Stomach smooth muscle (tissue), 2 donors: ENCODE measurements around the gene GMPPB.
"Not testable (repeated sequence)": the region's sequence is repeated elsewhere in the genome, so short reads cannot be mapped to it uniquely, and the experiment has no call there.

Experiments
- H3K27ac ChIP-seq: one replicate; pipeline ENCODE4 v1.7.0; 2013; ENCODE audit warnings: mild to moderate bottlenecking, low read length, inconsistent platforms
- H3K27me3 ChIP-seq, 2 donors: one replicate each; pipeline ENCODE4 v1.7.0; 2013; ENCODE audit warnings: low read length in 2 of 2; ENCODE audit not compliant: insufficient read depth in 2 of 2, control insufficient read depth in 1 of 2
- H3K36me3 ChIP-seq, 2 donors: one replicate each; pipeline ENCODE4 v1.7.0; 2013; ENCODE audit warnings: low read length in 2 of 2; ENCODE audit not compliant: control insufficient read depth in 2 of 2, insufficient read depth in 2 of 2
- H3K4me1 ChIP-seq: one replicate; pipeline ENCODE4 v1.7.0; 2013; ENCODE audit warnings: low read length; ENCODE audit not compliant: control insufficient read depth, insufficient read depth
- H3K4me3 ChIP-seq, 2 donors: one replicate each; pipeline ENCODE4 v1.7.0; 2013; ENCODE audit warnings: low read length in 2 of 2
- H3K9ac ChIP-seq, 2 donors: one replicate each; pipeline ENCODE4 v1.7.0; 2013; ENCODE audit warnings: low read length in 2 of 2, mild to moderate bottlenecking in 1 of 2
- H3K9me3 ChIP-seq, 2 donors: one replicate each; pipeline ENCODE4 v1.7.0; 2013; ENCODE audit warnings: low read length in 2 of 2; ENCODE audit not compliant: control insufficient read depth in 2 of 2
- donor health status: healthy.
- donor health status: Pancreatic carcinoma.

GMPPB gene

GRCh38 chr3:49703443-49703927 lies 20.3 kb downstream of the GMPPB start:
- Histone ChIP-seq H3K4me1 (no peaks in the 10 kb centered on the region), H3K9ac (no peak overlapping the region), H3K4me3 (no peak overlapping the region), H3K27me3 (no peaks in the 10 kb centered on the region), H3K9me3 (no peaks in the 10 kb centered on the region), H3K27ac (no peak overlapping the region), H3K36me3 (peaks cover 7 to 18% of the 10 kb centered on the region in 2 donors)

GRCh38 chr3:49702672-49703071 lies 21.1 kb downstream of the GMPPB start:
- Histone ChIP-seq H3K9ac (no peak overlapping the region), H3K27me3 (no peaks in the 10 kb centered on the region), H3K4me3 (no peak overlapping the region), H3K4me1 (no peaks in the 10 kb centered on the region), H3K27ac (no peak overlapping the region), H3K36me3 (peaks cover 5 to 24% of the 10 kb centered on the region in 2 donors), H3K9me3 (no peaks in the 10 kb centered on the region)

GRCh38 chr3:49701388-49702077 lies 22.2 kb downstream of the GMPPB start:
- Histone ChIP-seq H3K4me3 (no peak overlapping the region), H3K27ac (no peak overlapping the region), H3K27me3 (no peaks in the 10 kb centered on the region), H3K9me3 (no peaks in the 10 kb centered on the region), H3K4me1 (no peaks in the 10 kb centered on the region), H3K36me3 (peaks cover 8 to 22% of the 10 kb centered on the region in 2 donors), H3K9ac (no peak overlapping the region)

- Histone ChIP-seq H3K27me3 (no peaks in the 10 kb centered on the region), H3K4me1 (no peaks in the 10 kb centered on the region), H3K9me3 (no peaks in the 10 kb centered on the region), H3K9ac (no peak overlapping the region), H3K4me3 (no peak overlapping the region), H3K36me3 (peaks cover 8 to 19% of the 10 kb centered on the region in 2 donors), H3K27ac (no peak overlapping the region)
Measured at GRCh38 chr3:49700453-49701128, 23.2 kb downstream of the GMPPB start.

GRCh38 chr3:49700014-49700413 lies 23.7 kb downstream of the GMPPB start:
- Histone ChIP-seq H3K4me3 (no peak overlapping the region), H3K36me3 (peaks cover 8 to 18% of the 10 kb centered on the region in 2 donors), H3K9ac (no peak overlapping the region), H3K9me3 (no peaks in the 10 kb centered on the region), H3K4me1 (no peaks in the 10 kb centered on the region), H3K27me3 (no peaks in the 10 kb centered on the region), H3K27ac (no peak overlapping the region)

DNA sequence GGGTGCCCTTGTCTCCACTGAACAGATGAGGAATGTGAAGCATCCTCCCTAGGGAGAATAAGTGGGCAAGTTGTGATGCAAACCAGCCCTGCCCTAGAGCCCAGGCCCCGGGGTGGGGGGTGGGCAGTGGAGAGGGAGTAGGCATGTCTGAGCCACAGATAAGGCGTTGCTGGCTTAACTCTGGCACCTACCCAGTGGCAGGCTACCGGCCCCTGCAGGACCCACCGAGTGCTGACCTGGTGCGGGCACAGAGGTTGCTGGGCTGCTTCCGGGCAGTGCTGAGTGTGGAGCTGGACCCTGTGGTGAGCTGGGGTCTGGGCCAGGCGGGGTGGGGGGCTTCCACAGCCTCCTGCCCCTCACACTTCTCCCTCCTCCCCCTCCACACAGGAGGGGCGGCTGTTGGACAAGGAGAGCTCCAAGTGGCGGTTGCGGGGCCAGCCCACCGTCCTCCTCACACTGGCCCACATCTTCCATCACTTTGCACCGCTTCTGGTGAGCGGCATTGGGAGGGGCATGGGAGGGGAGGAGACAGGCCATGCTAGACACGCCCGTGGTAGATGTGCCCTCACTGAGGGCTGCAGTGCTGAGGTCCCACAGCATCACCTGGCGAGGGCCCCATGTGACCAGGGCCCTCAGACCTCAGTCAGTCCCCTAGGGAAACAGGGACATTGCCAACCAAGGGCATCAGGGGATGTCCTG lies 24.3 kb downstream of the GMPPB start:
- Histone ChIP-seq H3K4me1 (no peaks in the 10 kb centered on the region), H3K9ac (no peak overlapping the region), H3K4me3 (no peak overlapping the region), H3K27me3 (no peaks in the 10 kb centered on the region), H3K36me3 (peaks cover 8 to 18% of the 10 kb centered on the region in 2 donors), H3K27ac (no peak overlapping the region), H3K9me3 (no peaks in the 10 kb centered on the region)

DNA sequence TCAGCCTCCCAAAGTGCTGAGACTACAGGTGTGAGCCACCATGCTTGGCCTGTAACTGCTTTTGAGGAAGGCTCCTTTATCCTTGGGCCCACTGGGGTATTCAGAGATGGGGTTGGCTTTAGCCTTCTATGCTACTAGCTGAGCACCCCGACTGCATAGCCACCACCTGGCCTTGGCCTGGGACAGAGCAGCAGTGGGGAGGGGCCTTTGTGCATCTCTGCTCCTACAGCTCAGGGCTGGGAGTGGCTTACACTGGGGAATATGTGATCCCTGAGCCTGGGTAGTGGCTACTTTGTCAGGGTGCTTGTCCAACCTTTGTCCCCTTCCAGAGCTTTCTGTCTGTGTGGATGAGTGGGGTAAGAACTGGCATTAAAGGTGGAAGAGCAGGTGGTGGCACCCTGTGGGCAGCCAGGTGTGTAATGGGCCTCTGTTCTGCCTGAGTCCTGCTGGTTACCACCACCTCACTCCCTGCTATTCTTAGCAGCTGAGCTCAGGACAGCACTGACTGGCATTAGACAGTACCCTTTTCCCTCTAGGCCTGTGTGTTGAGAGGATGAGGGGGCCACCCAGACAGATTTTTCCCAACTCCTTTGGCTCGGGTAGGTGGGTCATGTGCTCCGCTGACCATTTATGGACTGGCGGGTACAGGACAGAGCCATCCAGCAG lies 28.3 kb downstream of the GMPPB start:
- H3K4me3 ChIP-seq, H3K9me3 ChIP-seq, H3K27ac ChIP-seq, H3K27me3 ChIP-seq, H3K4me1 ChIP-seq, H3K36me3 ChIP-seq, H3K9ac ChIP-seq: not testable (repeated sequence)

DNA sequence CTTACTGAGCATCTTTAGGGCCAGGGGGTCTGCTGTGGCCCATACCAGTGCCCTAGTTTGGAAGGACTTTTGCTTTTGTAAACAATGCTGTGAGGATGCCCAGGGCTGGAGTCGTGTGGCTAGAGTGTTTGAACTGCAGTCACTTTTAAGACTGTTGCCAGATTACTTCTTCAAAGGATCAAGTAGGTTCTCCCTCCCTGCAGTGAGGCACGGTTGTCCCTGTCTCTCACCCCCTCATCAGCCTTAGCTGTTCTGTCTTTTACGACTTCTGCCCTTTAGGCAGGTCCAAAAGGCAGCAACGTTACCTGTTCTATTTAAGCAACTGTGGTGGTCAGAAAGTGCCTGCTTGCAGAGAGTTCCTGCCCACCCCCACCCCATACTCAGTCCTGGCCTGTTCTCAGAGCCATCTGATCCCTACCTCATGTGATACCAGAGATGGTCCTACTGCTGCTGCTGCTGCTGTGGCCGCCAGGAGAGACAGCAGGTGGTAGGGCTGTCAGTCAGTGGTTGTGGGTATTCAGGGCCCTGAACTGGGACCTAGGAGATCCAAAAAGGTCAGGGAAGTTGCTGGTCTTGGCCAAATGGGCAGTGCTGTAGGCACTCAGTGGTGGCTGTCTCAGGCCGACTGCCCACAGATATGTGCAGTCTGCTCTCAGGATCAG lies 29.2 kb downstream of the GMPPB start:
- H3K27ac ChIP-seq, result not testable (repeated sequence)

DNA sequence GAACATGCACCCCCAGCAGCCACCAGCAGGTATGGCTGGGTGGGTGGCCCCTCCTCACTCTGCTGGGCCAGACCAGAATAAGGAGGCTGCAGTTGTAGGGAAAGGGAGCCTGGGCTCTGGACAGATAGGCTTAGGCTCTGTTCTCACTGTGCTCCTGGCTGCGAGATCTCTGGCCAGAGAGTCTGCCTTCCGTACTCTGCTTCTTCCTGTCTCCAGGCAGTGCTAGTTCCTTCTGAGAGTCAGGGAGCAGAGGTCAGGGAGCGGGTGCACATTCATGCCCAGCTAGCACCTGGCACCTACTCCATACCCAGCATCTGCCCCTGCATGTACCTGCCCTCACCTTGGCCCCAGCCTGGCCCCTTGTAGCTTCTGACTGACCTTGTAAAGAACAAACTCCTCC lies 32.3 kb downstream of the GMPPB start:
- H3K4me3 ChIP-seq, H3K27me3 ChIP-seq, H3K27ac ChIP-seq, H3K36me3 ChIP-seq, H3K9me3 ChIP-seq: not testable (repeated sequence)
- Histone ChIP-seq H3K9ac (peak overlapping the region in 1 of 2 donors; percentile 51), H3K4me1 (peaks cover 23% of the 10 kb centered on the region)

More for the DNA sequence above, 29.2 kb downstream of the GMPPB start:
- H3K27me3 ChIP-seq, H3K9me3 ChIP-seq, H3K4me3 ChIP-seq, H3K36me3 ChIP-seq, H3K9ac ChIP-seq: not testable (repeated sequence)
- H3K4me1 ChIP-seq, result peaks cover 12% of the 10 kb centered on the region

DNA sequence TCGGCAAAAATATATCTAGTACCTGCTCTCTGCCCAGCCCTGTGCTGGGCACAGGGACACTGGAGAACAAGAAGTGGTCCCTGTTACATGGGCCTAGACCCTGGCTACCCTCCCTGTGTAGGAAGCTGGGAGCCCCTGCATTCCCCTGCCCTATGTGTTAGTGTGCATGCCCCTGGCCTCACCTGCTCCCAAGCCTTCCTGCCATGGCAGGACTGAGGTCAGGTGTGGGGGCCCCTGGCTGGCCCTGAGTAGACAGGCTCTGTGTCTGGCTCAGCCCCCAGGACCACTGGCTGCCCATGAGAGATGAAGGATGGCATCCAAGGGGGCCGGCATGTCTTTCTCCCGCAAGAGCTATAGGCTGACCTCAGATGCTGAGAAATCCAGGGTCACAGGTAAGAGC lies 32.9 kb downstream of the GMPPB start:
- Histone ChIP-seq H3K4me1 (peaks cover 26% of the 10 kb centered on the region), H3K9ac (peak overlapping the region in 1 of 2 donors; percentile 4)
- H3K36me3 ChIP-seq, H3K27ac ChIP-seq, H3K27me3 ChIP-seq, H3K4me3 ChIP-seq, H3K9me3 ChIP-seq: not testable (repeated sequence)
